Parathyroid adenoma (tissue), 2 donors: ENCODE data around the gene LMX1A.

ENCODE experiments used
- H2AFZ ChIP-seq: fragments of 300-600 bp; sonication (generic); one replicate; pipeline ENCODE4 v1.7.0; 2017; ENCODE audit warnings: antibody characterized with exemption, mild to moderate bottlenecking
- H3K27ac ChIP-seq: fragments of 300-600 bp; sonication (generic); one replicate; pipeline ENCODE4 v1.7.0; 2017
- H3K27me3 ChIP-seq: fragments of 300-600 bp; sonication (generic); one replicate; pipeline ENCODE4 v1.7.0; 2017; ENCODE audit warnings: low read length; ENCODE audit not compliant: control insufficient read depth, insufficient read depth
- H3K36me3 ChIP-seq: fragments of 300-600 bp; sonication (generic); one replicate; pipeline ENCODE4 v1.7.0; 2017; ENCODE audit warnings: low read length; ENCODE audit not compliant: control insufficient read depth, insufficient read depth
- H3K4me1 ChIP-seq: fragments of 300-600 bp; sonication (generic); one replicate; pipeline ENCODE4 v1.7.0; 2017; ENCODE audit warnings: control low read depth
- H3K4me2 ChIP-seq: fragments of 300-600 bp; sonication (generic); one replicate; pipeline ENCODE4 v1.7.0; 2017; ENCODE audit warnings: low read length
- H3K4me3 ChIP-seq: fragments of 300-600 bp; sonication (generic); one replicate; pipeline ENCODE4 v1.7.0; 2017; ENCODE audit warnings: low read depth, low read length
- H3K79me2 ChIP-seq: fragments of 300-600 bp; sonication (generic); one replicate; pipeline ENCODE4 v1.7.0; 2017; ENCODE audit warnings: control low read depth
- H3K9ac ChIP-seq: fragments of 300-600 bp; sonication (generic); one replicate; pipeline ENCODE4 v1.7.0; 2017; ENCODE audit warnings: mild to moderate bottlenecking
- H3K9me3 ChIP-seq: fragments of 300-600 bp; sonication (generic); one replicate; pipeline ENCODE4 v1.7.0; 2017; ENCODE audit warnings: low read length; ENCODE audit not compliant: control insufficient read depth
- TF ChIP-seq, protein P1 (sequence below): fragments of 300-600 bp; sonication (generic); IDR thresholded peaks from one replicate; pipeline ENCODE4 v1.7.0; 2017; ENCODE audit warnings: antibody characterized with exemption, mild to moderate bottlenecking
- donor health status: primary hyperparathyroidism.

Gene LMX1A

DNA sequence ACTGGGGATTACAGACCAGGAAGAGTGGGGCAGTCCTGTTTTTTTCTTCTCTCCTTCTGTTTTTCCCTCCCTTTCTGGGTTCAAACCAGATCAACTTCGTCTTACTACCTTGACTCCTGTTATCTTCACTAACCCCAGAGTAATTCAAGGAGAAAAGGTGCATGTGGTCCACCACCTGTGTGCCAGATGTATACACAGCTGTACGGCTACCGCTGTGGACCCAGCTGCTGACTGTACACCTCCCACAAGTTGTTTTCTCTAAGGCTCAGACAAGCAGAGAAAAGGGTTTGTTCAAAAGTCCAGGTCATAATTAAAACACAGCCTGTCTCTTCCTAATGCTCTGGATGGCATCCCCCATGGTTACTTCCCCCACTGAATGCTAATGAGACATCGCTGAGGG lies 102.1 kb downstream of the LMX1A start:
- TF ChIP-seq, protein P1, sequence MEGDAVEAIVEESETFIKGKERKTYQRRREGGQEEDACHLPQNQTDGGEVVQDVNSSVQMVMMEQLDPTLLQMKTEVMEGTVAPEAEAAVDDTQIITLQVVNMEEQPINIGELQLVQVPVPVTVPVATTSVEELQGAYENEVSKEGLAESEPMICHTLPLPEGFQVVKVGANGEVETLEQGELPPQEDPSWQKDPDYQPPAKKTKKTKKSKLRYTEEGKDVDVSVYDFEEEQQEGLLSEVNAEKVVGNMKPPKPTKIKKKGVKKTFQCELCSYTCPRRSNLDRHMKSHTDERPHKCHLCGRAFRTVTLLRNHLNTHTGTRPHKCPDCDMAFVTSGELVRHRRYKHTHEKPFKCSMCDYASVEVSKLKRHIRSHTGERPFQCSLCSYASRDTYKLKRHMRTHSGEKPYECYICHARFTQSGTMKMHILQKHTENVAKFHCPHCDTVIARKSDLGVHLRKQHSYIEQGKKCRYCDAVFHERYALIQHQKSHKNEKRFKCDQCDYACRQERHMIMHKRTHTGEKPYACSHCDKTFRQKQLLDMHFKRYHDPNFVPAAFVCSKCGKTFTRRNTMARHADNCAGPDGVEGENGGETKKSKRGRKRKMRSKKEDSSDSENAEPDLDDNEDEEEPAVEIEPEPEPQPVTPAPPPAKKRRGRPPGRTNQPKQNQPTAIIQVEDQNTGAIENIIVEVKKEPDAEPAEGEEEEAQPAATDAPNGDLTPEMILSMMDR: no peak
- no peak overlapping the region for H3K9ac ChIP-seq
- no peaks in the 10 kb centered on the region for H3K79me2 ChIP-seq
- H3K36me3 ChIP-seq: no peaks in the 10 kb centered on the region
- H3K4me3 ChIP-seq: no peak overlapping the region
- no peaks in the 10 kb centered on the region for H3K27me3 ChIP-seq
- no peak overlapping the region for H2AFZ ChIP-seq
- no peaks in the 10 kb centered on the region for H3K9me3 ChIP-seq
- no peaks in the 10 kb centered on the region for H3K4me1 ChIP-seq
- no peak overlapping the region for H3K4me2 ChIP-seq
- H3K27ac ChIP-seq: no peak overlapping the region

DNA sequence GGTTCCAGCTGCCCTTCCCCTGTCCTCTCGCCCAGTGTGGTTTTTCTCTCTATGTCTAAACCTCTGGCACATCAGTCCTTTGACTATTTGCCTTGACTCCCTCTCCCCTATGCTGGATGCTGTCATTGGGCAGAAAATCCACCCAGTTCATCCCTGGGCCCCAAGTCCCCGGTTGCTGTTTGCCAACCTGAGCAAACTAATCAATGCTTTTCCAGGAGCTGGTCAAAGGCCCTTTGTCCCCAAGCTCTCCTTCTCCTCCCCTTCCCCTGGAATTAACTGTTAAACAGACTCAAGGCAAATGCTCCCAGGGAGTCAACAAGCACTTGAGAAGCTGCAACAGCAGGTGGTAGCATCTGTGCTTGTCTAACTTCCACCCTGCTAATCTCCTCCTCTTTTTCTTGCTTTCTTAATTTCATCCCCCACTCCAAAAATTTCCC lies 102.7 kb downstream of the LMX1A start:
- no peaks in the 10 kb centered on the region for H3K27me3 ChIP-seq
- no peaks in the 10 kb centered on the region for H3K36me3 ChIP-seq
- H3K4me1 ChIP-seq: no peaks in the 10 kb centered on the region
- H3K27ac ChIP-seq: no peak overlapping the region
- TF ChIP-seq, protein P1: no peak
- H3K79me2 ChIP-seq: no peaks in the 10 kb centered on the region
- no peak overlapping the region for H2AFZ ChIP-seq
- no peak overlapping the region for H3K4me3 ChIP-seq
- H3K9me3 ChIP-seq: no peaks in the 10 kb centered on the region
- H3K4me2 ChIP-seq: no peak overlapping the region
- H3K9ac ChIP-seq: no peak overlapping the region

DNA sequence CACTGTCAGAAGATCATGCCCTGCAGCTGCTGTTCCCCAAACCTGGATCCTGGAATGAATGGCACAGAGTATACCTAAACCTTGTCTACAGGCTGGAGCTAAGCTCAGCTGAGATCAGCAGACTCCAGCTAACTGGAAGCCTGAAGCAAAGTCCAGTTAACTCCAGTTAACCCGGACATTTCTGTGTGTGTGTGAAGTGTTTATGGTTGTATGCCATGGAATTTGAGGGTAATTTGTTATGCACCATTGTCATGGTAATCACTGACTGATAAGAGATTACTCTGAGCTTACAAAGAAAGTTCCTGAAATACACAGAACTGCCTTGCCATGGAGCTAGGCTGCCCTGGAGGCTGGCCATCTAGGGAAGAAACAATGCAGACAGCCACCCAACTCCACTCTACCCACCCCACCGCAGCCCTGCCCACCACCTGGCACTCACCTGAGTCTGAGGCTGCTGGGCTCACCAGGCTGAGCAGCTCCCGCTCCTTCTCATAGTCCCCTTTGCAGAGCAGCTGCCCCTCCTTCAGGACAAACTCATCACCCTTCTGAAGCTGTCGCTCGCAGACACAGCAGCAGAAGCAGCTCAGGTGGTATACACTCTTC lies 107.4 kb downstream of the LMX1A start:
- Histone ChIP-seq H3K4me3 (no peak overlapping the region), H3K9me3 (no peaks in the 10 kb centered on the region)

DNA sequence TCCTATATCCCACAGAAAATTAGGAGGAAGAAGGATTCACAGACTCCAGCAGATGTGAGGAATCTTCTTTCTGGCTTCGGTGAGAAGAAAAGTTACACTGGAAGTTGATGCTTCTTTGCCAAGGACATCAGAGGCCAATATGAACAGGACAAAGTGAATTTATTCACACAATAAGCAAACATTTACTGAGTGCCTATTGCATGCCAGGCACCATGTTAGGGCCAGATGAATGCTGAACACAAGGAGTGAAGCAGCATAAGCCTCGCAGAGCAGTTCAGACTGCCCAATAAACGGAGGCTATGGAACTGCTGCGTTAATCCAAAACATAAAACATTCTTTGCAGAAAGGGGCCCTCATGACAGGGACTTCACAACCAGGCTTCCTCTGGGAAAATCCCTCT lies 114.6 kb downstream of the LMX1A start:
- Histone ChIP-seq H2AFZ (no peak overlapping the region), H3K27ac (no peak overlapping the region), H3K9me3 (no peaks in the 10 kb centered on the region), H3K4me2 (no peak overlapping the region), H3K36me3 (no peaks in the 10 kb centered on the region), H3K4me1 (no peaks in the 10 kb centered on the region), H3K9ac (no peak overlapping the region), H3K27me3 (no peaks in the 10 kb centered on the region), H3K4me3 (no peak overlapping the region), H3K79me2 (no peaks in the 10 kb centered on the region)
- TF ChIP-seq, protein P1: no peak

More for the DNA sequence above, 107.4 kb downstream of the LMX1A start:
- TF ChIP-seq, protein P1: no peak
- Histone ChIP-seq H3K9ac (no peak overlapping the region), H3K4me1 (no peaks in the 10 kb centered on the region), H3K27ac (no peak overlapping the region), H2AFZ (no peak overlapping the region), H3K79me2 (no peaks in the 10 kb centered on the region), H3K27me3 (no peaks in the 10 kb centered on the region), H3K4me2 (no peak overlapping the region), H3K36me3 (no peaks in the 10 kb centered on the region)

DNA sequence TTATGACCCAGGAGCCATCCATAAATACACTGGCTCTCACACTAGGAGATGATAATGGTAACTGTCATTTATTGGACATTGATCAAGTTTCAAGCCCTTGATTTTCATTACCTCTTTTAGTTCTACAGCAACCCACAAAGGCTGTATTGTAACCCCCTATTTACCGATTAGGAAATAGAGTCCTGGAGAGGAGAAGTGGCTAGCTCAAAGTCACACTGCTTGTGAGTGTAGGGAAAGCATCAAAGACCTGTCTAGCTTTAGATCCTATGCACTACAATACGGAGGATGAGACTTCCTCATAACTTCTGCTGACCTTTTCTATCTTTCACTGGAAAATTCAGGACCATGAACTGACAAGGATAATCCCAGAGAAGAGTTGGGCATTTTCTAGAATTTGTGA lies 115.2 kb downstream of the LMX1A start:
- H3K4me3 ChIP-seq: no peak overlapping the region
- H3K27ac ChIP-seq: no peak overlapping the region
- H3K36me3 ChIP-seq: no peaks in the 10 kb centered on the region

More for the DNA sequence above, 115.2 kb downstream of the LMX1A start:
- Histone ChIP-seq H2AFZ (no peak overlapping the region), H3K9ac (no peak overlapping the region), H3K9me3 (no peaks in the 10 kb centered on the region), H3K27me3 (no peaks in the 10 kb centered on the region), H3K4me2 (no peak overlapping the region), H3K4me1 (no peaks in the 10 kb centered on the region), H3K79me2 (no peaks in the 10 kb centered on the region)
- TF ChIP-seq, protein P1: no peak
